Measurements from ENCODE around the gene UBE2J2.

DNA sequence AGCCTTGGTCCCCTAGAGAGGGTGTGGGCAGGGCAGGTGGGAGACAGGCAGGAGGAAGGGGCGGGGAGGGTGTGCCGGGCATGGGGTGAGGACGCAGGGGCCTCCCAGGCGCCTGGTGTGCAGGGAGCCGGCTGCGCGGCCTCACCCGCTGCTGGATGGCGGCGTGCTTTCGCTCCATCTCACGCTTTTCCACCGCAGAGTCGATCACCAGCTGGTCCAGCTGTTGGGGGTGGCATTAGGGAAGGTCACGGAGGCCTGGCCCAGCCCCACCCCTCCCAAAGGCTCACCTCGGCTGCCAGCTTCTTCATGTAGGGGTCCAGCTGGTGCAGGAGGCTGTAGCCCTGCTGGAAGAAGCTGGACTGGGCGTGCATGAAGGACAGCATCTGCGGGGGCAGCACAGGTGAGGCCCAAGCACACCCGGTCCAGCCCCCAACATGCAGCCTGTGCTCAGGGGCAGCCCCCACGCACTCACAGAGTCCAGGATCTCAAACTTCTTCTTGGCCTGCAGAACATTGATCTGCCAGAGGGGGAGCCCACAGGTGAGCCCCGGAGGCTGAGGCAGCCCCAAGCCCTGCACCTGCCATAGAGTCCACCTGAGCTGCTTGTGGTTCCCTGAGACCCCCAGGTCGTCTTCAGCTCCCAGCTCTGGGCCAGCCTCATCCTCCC, 26.2 kb upstream of the UBE2J2 start:
- TF ChIP-seq, protein P1, sequence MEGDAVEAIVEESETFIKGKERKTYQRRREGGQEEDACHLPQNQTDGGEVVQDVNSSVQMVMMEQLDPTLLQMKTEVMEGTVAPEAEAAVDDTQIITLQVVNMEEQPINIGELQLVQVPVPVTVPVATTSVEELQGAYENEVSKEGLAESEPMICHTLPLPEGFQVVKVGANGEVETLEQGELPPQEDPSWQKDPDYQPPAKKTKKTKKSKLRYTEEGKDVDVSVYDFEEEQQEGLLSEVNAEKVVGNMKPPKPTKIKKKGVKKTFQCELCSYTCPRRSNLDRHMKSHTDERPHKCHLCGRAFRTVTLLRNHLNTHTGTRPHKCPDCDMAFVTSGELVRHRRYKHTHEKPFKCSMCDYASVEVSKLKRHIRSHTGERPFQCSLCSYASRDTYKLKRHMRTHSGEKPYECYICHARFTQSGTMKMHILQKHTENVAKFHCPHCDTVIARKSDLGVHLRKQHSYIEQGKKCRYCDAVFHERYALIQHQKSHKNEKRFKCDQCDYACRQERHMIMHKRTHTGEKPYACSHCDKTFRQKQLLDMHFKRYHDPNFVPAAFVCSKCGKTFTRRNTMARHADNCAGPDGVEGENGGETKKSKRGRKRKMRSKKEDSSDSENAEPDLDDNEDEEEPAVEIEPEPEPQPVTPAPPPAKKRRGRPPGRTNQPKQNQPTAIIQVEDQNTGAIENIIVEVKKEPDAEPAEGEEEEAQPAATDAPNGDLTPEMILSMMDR (IDR thresholded peaks at IDR 0.05): no peak
- TF ChIP-seq POLR2A (IDR thresholded peaks at IDR 0.05): no peak
